H1 (cell line): ENCODE results near the gene PNMA6A. TPM values are rescaled to one million over a fixed set of nuclear protein-coding genes. Genes with fewer than 3 reads are reported as not detected.
A peak's percentile ranks its signal among the peaks of the same experiment; 100 is the strongest.

ENCODE experiments used
- CTCF ChIA-PET: fragments of 300-600 bp; sonication (Branson Sonifier 250); formaldehyde crosslinking; loops from one replicate; lab custom pipeline; 2021; ENCODE audit not compliant: partially characterized antibody; lab: Charles Lee
- POLR2A ChIA-PET: fragments of 300-600 bp; sonication (Branson Sonifier 250); formaldehyde crosslinking; loops from one replicate; lab custom pipeline; 2021; ENCODE audit warnings: inconsistent platforms; ENCODE audit not compliant: partially characterized antibody; lab: Charles Lee
- DNase-seq, 2 experiments: peaks; one replicate each; pipeline versions ENCODE4 v3.0.0 to v3.0.0-alpha.2; 2010 to 2022; ENCODE audit warnings: low spot score in 2 of 2, low read depth in 1 of 2, mixed read lengths in 1 of 2
- FAIRE-seq: peaks from 2 replicates; lab custom pipeline; 2011; peaks lifted over from hg19 to GRCh38; lab: Jason Lieb, UNC
- H2AFZ ChIP-seq: 2 replicates; pipeline ENCODE4 v1.8.1; 2012; ENCODE audit warnings: low read length, inconsistent platforms
- H2AK5ac ChIP-seq: 2 replicates; pipeline ENCODE4 v1.6.1; 2013; ENCODE audit warnings: low read depth, low read length
- H2BK120ac ChIP-seq: replicated peaks from 2 replicates; pipeline ENCODE3; 2013; ENCODE audit warnings: low read depth, low read length, inconsistent platforms
- H2BK12ac ChIP-seq: 2 replicates; pipeline ENCODE4 v1.6.1; 2013; ENCODE audit warnings: low read depth, low read length
- H2BK15ac ChIP-seq: 2 replicates; pipeline ENCODE4 v1.6.1; 2013; ENCODE audit warnings: low read length
- H2BK20ac ChIP-seq: 2 replicates; pipeline ENCODE4 v1.6.1; 2013; ENCODE audit warnings: low read length
- H2BK5ac ChIP-seq: 2 replicates; pipeline ENCODE4 v1.6.1; 2013; ENCODE audit warnings: low read depth, low read length
- H3K14ac ChIP-seq: 2 replicates; pipeline ENCODE4 v1.6.1; 2013; ENCODE audit warnings: inconsistent platforms; ENCODE audit not compliant: insufficient read length
- H3K18ac ChIP-seq: 2 replicates; pipeline ENCODE4 v1.6.1; 2013; ENCODE audit warnings: low read length; ENCODE audit errors: extremely low read depth
- H3K23ac ChIP-seq: 2 replicates; pipeline ENCODE4 v1.6.1; 2013; ENCODE audit warnings: inconsistent platforms; ENCODE audit not compliant: insufficient read length
- H3K23me2 ChIP-seq: 2 replicates; pipeline ENCODE4 v1.6.1; 2013; ENCODE audit warnings: low read depth, low read length
- H3K27ac ChIP-seq: 2 replicates; pipeline ENCODE4 v1.6.1; 2011; ENCODE audit warnings: low read depth, low read length, inconsistent platforms
- H3K27me3 ChIP-seq, 4 experiments: replicated peaks in 1 of 4; 1 replicate in 1 of 4; 2 replicates in 3 of 4; pipeline versions ENCODE4 v1.6.1 to v1.8.1; 2011 to 2013; ENCODE audit warnings: low read length in 3 of 4, mild to moderate bottlenecking in 3 of 4, inconsistent platforms in 2 of 4, mixed read lengths in 2 of 4, moderate library complexity in 1 of 4; ENCODE audit not compliant: control insufficient read depth in 3 of 4, insufficient read depth in 3 of 4; ENCODE audit errors: extremely low read depth in 1 of 4
- H3K36me3 ChIP-seq, 4 experiments: 2 replicates each; pipeline versions ENCODE4 v1.6.1 to v1.8.1; 2011 to 2013; ENCODE audit warnings: mild to moderate bottlenecking in 4 of 4, low read length in 3 of 4, moderate library complexity in 2 of 4, control low read depth in 1 of 4, inconsistent platforms in 1 of 4; ENCODE audit not compliant: insufficient read depth in 4 of 4, control insufficient read depth in 2 of 4
- H3K4ac ChIP-seq: replicated peaks from 2 replicates; pipeline ENCODE3; 2013; ENCODE audit warnings: low read length, low read depth, mixed read lengths, inconsistent platforms; ENCODE audit not compliant: insufficient read length
- H3K4me1 ChIP-seq, 4 experiments: replicated peaks in 1 of 4; 1 replicate in 1 of 4; 2 replicates in 3 of 4; pipeline versions ENCODE4 v1.6.1 to v1.8.1; 2011 to 2013; ENCODE audit warnings: low read length in 3 of 4, inconsistent platforms in 2 of 4, mixed read lengths in 1 of 4; ENCODE audit not compliant: insufficient read depth in 4 of 4, control insufficient read depth in 3 of 4
- H3K4me2 ChIP-seq, 2 experiments: 2 replicates each; pipeline versions ENCODE4 v1.6.1 to v1.8.1; 2011 to 2013; ENCODE audit warnings: low read depth in 2 of 2, low read length in 2 of 2, control low read depth in 1 of 2, inconsistent platforms in 1 of 2, mild to moderate bottlenecking in 1 of 2; ENCODE audit not compliant: insufficient read depth in 1 of 2
- H3K4me3 ChIP-seq, 4 experiments: fragments of 200-600, 300-600 bp in 1 of 4; sonication (generic), shearing (Covaris generic), sonication (Bioruptor Twin) in 1 of 4; 2 replicates each; pipeline versions ENCODE4 v1.5.1 to v1.8.1; 2011 to 2016; ENCODE audit warnings: low read length in 4 of 4, low read depth in 3 of 4, control low read depth in 2 of 4, inconsistent platforms in 2 of 4, mild to moderate bottlenecking in 2 of 4, mixed read lengths in 1 of 4, moderate library complexity in 1 of 4; ENCODE audit not compliant: insufficient read depth in 2 of 4; ENCODE audit errors: extremely low read depth in 1 of 4
- H3K56ac ChIP-seq: replicated peaks from 2 replicates; pipeline ENCODE3; 2013; ENCODE audit warnings: low read depth, mild to moderate bottlenecking, mixed read lengths, low read length, inconsistent platforms; ENCODE audit not compliant: insufficient read length
- H3K79me1 ChIP-seq: 2 replicates; pipeline ENCODE4 v1.6.1; 2013; ENCODE audit warnings: low read depth, low read length, control low read depth
- H3K79me2 ChIP-seq, 2 experiments: 2 replicates each; pipeline versions ENCODE4 v1.6.1 to v1.8.1; 2012 to 2013; ENCODE audit warnings: low read length in 2 of 2, mild to moderate bottlenecking in 2 of 2, inconsistent platforms in 1 of 2; ENCODE audit not compliant: insufficient read depth in 2 of 2, control insufficient read depth in 1 of 2
- H3K9ac ChIP-seq, 4 experiments: replicated peaks in 1 of 4; 1 replicate in 1 of 4; 2 replicates in 3 of 4; pipeline versions ENCODE4 v1.6.1 to v1.8.1; 2011 to 2013; ENCODE audit warnings: low read depth in 3 of 4, low read length in 3 of 4, control low read depth in 2 of 4, mild to moderate bottlenecking in 2 of 4, moderate library complexity in 2 of 4, inconsistent platforms in 1 of 4; ENCODE audit errors: extremely low read depth in 1 of 4
- H3K9me3 ChIP-seq, 2 experiments: 2 replicates each; pipeline versions ENCODE4 v1.6.1 to v1.8.1; 2012 to 2013; ENCODE audit warnings: mild to moderate bottlenecking in 2 of 2, moderate library complexity in 2 of 2, control low read depth in 1 of 2, inconsistent platforms in 1 of 2, low read depth in 1 of 2, low read length in 1 of 2, mixed read lengths in 1 of 2; ENCODE audit not compliant: insufficient read depth in 2 of 2
- H4K20me1 ChIP-seq, 2 experiments: replicated peaks in 1 of 2; 2 replicates each; pipeline versions ENCODE3 to v1.8.1; 2011 to 2013; ENCODE audit warnings: inconsistent platforms in 2 of 2, low read length in 2 of 2, mild to moderate bottlenecking in 1 of 2; ENCODE audit not compliant: insufficient read depth in 2 of 2, control insufficient read depth in 1 of 2
- H4K5ac ChIP-seq: 2 replicates; pipeline ENCODE4 v1.6.1; 2013; ENCODE audit warnings: low read length, low read depth, mixed read lengths, inconsistent platforms; ENCODE audit not compliant: insufficient read length
- H4K8ac ChIP-seq: 2 replicates; pipeline ENCODE4 v1.8.0; 2013; ENCODE audit warnings: mild to moderate bottlenecking, moderate library complexity, low read length, inconsistent platforms; ENCODE audit not compliant: insufficient read depth; ENCODE audit errors: extremely low read depth
- H4K91ac ChIP-seq: replicated peaks from 2 replicates; pipeline ENCODE3; 2013; ENCODE audit warnings: low read length, mixed read lengths, inconsistent platforms; ENCODE audit not compliant: insufficient read length
- CBX5 ChIP-seq: fragments of 300-800, 300-1000 bp; sonication (generic); IDR thresholded peaks from 2 replicates; pipeline ENCODE4 v1.7.1; 2016; ENCODE audit warnings: antibody characterized with exemption, low read length, low read depth
- CTCF ChIP-seq, 3 experiments: IDR thresholded peaks; 1 replicate in 2 of 3; 2 replicates in 1 of 3; pipeline versions ENCODE4 v1.5.1 to v1.6.1; 2011; ENCODE audit warnings: low read length in 3 of 3, mild to moderate bottlenecking in 3 of 3, inconsistent platforms in 2 of 3, low read depth in 1 of 3, moderate library complexity in 1 of 3; ENCODE audit not compliant: insufficient read depth in 1 of 3; ENCODE audit errors: control extremely low read depth in 1 of 3
- GABPA ChIP-seq: IDR thresholded peaks from 2 replicates; pipeline ENCODE4 v1.6.1; 2011; ENCODE audit warnings: mild to moderate bottlenecking, low read length, moderate library complexity, borderline replicate concordance; ENCODE audit not compliant: insufficient read depth
- HDAC2 ChIP-seq, 2 experiments: fragments of 300-600 bp in 1 of 2; sonication (generic) in 1 of 2; IDR thresholded peaks; 2 replicates each; pipeline ENCODE4 v1.6.1; 2011 to 2012; ENCODE audit warnings: low read depth in 2 of 2, low read length in 2 of 2, mild to moderate bottlenecking in 2 of 2, moderate library complexity in 2 of 2, borderline replicate concordance in 1 of 2, inconsistent platforms in 1 of 2
- JUND ChIP-seq: IDR thresholded peaks from 2 replicates; pipeline ENCODE4 v1.6.1; 2011; ENCODE audit warnings: mild to moderate bottlenecking, improper control_type of control experiment, low read length
- KDM1A ChIP-seq: fragments of 200-600, 300-600 bp; sonication (generic); IDR thresholded peaks from 2 replicates; pipeline ENCODE4 v1.7.1; 2016; ENCODE audit warnings: mild to moderate bottlenecking, low read length, borderline replicate concordance
- KDM5A ChIP-seq: fragments of 200-600 bp; IDR thresholded peaks from 2 replicates; pipeline ENCODE4 v1.7.1; 2012; ENCODE audit warnings: mild to moderate bottlenecking, low read length, inconsistent platforms, mixed read lengths
- MAFK ChIP-seq: IDR thresholded peaks from 2 replicates; pipeline ENCODE4 v1.6.1; 2012; ENCODE audit warnings: low read depth, mild to moderate bottlenecking, improper control_type of control experiment, low read length
- NANOG ChIP-seq: IDR thresholded peaks from 2 replicates; pipeline ENCODE4 v1.6.1; 2011; ENCODE audit warnings: low read length, low read depth, mild to moderate bottlenecking, inconsistent platforms; ENCODE audit not compliant: insufficient read depth, poor library complexity, severe bottlenecking
- POLR2AphosphoS5 ChIP-seq: IDR thresholded peaks from 2 replicates; pipeline ENCODE4 v1.6.1; 2011; ENCODE audit warnings: low read depth, low read length
- SP4 ChIP-seq: IDR thresholded peaks from 2 replicates; pipeline ENCODE4 v1.6.1; 2012; ENCODE audit warnings: low read length, inconsistent platforms
- TCF12 ChIP-seq: IDR thresholded peaks from 2 replicates; pipeline ENCODE4 v1.6.1; 2011; ENCODE audit warnings: low read depth, mild to moderate bottlenecking, low read length
- WGBS, 2 experiments: shearing (Covaris generic) in 1 of 2; methylation state at CpG; one replicate each; pipeline versions ENCODE4 v1.1.6 to v1.1.7; 2013 to 2015; ENCODE audit warnings: low lambda C conversion rate in 2 of 2, mixed read lengths in 2 of 2, inconsistent platforms in 1 of 2, low coverage in 1 of 2, missing lambda C conversion rate in 1 of 2; ENCODE audit not compliant: insufficient replicate concordance in 2 of 2, insufficient coverage in 1 of 2, insufficient read length in 1 of 2; ENCODE audit errors: extremely low coverage in 1 of 2, missing lambda C conversion rate in 1 of 2; 5-methylcytosine and 5-hydroxymethylcytosine counted together
- polyA plus RNA-seq, 7 experiments: library from polyadenylated mRNA; depleted of rRNA in 3 of 7; stranded (reverse) in 5 of 7; unstranded in 2 of 7; fragments of >200 nt in 5 of 7; fragments of 200-250 nt in 2 of 7; gene quantifications; 1 replicate in 5 of 7; 2 replicates in 1 of 7; 4 replicates in 1 of 7; pipeline versions ENCODE4 v1.2.1 to v1.2.3, GENCODE V29; 2011 to 2013; ENCODE audit warnings: missing spikeins in 2 of 7, mixed read lengths in 2 of 7
- total RNA-seq: library from RNA; stranded (reverse); fragmentation: NEBNext Ultra II Directional; extraction: Animal tissue kit (Norgen Biotek cat#: 25700); gene quantifications from 2 replicates; pipeline ENCODE4 v1.2.1, GENCODE V29; 2021

PNMA6A gene
- total and polyA plus RNA-seq, 2 of the 8 experiments (the other 6 are each of a cell fraction or from before 2014, with no cell fraction given) = 2.2 to 5.7 TPM

GRCh38 chrX:153057281-153057680 is 15.0 kb upstream of the PNMA6A start:
- H3K4me3 ChIP-seq = peak overlapping the region in 1 of 4 experiments; percentile 45; a peak in 1 of 8 replicates
- TF ChIP-seq MAFK = no peak
- no peak for TF ChIP-seq HDAC2 (IDR thresholded peaks at IDR 0.05; ENCODE audit: borderline replicate concordance in 1 of 2, low read depth in 2 of 2, low read length in 2 of 2)
- no peak for TF ChIP-seq CBX5
- TF ChIP-seq NANOG = no peak
- TF ChIP-seq JUND = no peak
- no peak for TF ChIP-seq POLR2AphosphoS5
- TF ChIP-seq TCF12 = no peak
- no peak for TF ChIP-seq KDM5A
- TF ChIP-seq SP4 = no peak
- no peak for TF ChIP-seq GABPA
- TF ChIP-seq KDM1A = no peak
- TF ChIP-seq CTCF (IDR thresholded peaks at IDR 0.05; ENCODE audit: control extremely low read depth in 1 of 3, insufficient read depth in 1 of 3, low read depth in 1 of 3, low read length in 3 of 3) = no peak

More at GRCh38 chrX:153057281-153057680, 15.0 kb upstream of the PNMA6A start:
- no peaks in the 10 kb centered on the region for H3K36me3 ChIP-seq
- no peak overlapping the region for H3K56ac ChIP-seq
- peak overlapping the region in 1 of 2 experiments; percentile 76; a peak in 3 of 4 replicates for H3K4me2 ChIP-seq
- WGBS, 2 experiments = 98% methylated on average over 11 of the region's 11 CpGs; no CpG with 5 or more reads in 1 of the 2 experiments
- no peak overlapping the region for H3K27ac ChIP-seq
- H4K91ac ChIP-seq = no peak overlapping the region
- H2BK120ac ChIP-seq = no peak overlapping the region
- no peaks in the 10 kb centered on the region for H3K79me1 ChIP-seq
- DNase-seq (no peak), FAIRE-seq (no peak)
- H4K8ac ChIP-seq = no peak overlapping the region
- H2AFZ ChIP-seq = no peak overlapping the region
- no peak overlapping the region for H2BK15ac ChIP-seq
- H3K4ac ChIP-seq = no peak overlapping the region
- H4K5ac ChIP-seq = no peak overlapping the region
- no peak overlapping the region for H3K23ac ChIP-seq
- H3K23me2 ChIP-seq = no peaks in the 10 kb centered on the region; the same call in 1 of the 2 replicates
- ChIA-PET POLR2A (no interaction called here), CTCF (no interaction called here)
- no peak overlapping the region for H2BK20ac ChIP-seq
- no peak overlapping the region for H2AK5ac ChIP-seq
- H3K4me1 ChIP-seq = peaks cover 0 to 3% (median under 1%) of the 10 kb centered on the region in 4 experiments; a peak in 2 of 7 replicates
- no peak overlapping the region for H3K18ac ChIP-seq
- H3K79me2 ChIP-seq = no peaks in the 10 kb centered on the region
- H3K9ac ChIP-seq = no peak overlapping the region
- no peaks in the 10 kb centered on the region for H3K9me3 ChIP-seq
- peaks cover 2 to 16% (median 11%) of the 10 kb centered on the region in 4 experiments; a peak in 6 of 7 replicates for H3K27me3 ChIP-seq
- H2BK12ac ChIP-seq = no peak overlapping the region
- peaks cover 0 to 1% of the 10 kb centered on the region in 2 experiments for H4K20me1 ChIP-seq
- H3K14ac ChIP-seq = no peak overlapping the region
- no peak overlapping the region for H2BK5ac ChIP-seq
